Astrocyte of the spinal cord (primary cell): ENCODE measurements around the gene MGAT5B.
"Not testable (repeated sequence)": the region's sequence is repeated elsewhere in the genome, so short reads cannot be mapped to it uniquely, and the experiment has no call there.

Experiments used
- DNase-seq: peaks from one replicate; pipeline ENCODE4 v3.0.0; 2011; ENCODE audit warnings: low read depth, low spot score
- H3K4me3 ChIP-seq: 2 replicates; pipeline ENCODE4 v1.5.1; 2011; ENCODE audit warnings: low read depth, mild to moderate bottlenecking, low read length, moderate library complexity
- CTCF ChIP-seq: IDR thresholded peaks from 2 replicates; pipeline ENCODE4 v1.5.1; 2012; ENCODE audit warnings: low read depth, mild to moderate bottlenecking, low read length, inconsistent platforms
- in situ Hi-C: cut with HindIII; loops from 2 replicates; pipeline ENCODE4 v1.10.0; 2017; ENCODE audit warnings: low sequenced_read_pairs

MGAT5B gene

GRCh38 chr17:76840884-76841775 lies 27.1 kb upstream of the MGAT5B start:
- H3K4me3 ChIP-seq: no peak overlapping the region
- DNase-seq: no peak
- no peak for TF ChIP-seq CTCF
- in situ Hi-C loops: no loop called here

GRCh38 chr17:76841776-76842405 lies 26.3 kb upstream of the MGAT5B start:
- no peak for TF ChIP-seq CTCF
- in situ Hi-C loops: no loop called here
- H3K4me3 ChIP-seq: no peak overlapping the region
- no peak for DNase-seq

- not testable (repeated sequence) for DNase-seq, H3K4me3 ChIP-seq
These were observed 25.1 kb upstream of the MGAT5B start for GRCh38 chr17:76843068-76843467.

DNA sequence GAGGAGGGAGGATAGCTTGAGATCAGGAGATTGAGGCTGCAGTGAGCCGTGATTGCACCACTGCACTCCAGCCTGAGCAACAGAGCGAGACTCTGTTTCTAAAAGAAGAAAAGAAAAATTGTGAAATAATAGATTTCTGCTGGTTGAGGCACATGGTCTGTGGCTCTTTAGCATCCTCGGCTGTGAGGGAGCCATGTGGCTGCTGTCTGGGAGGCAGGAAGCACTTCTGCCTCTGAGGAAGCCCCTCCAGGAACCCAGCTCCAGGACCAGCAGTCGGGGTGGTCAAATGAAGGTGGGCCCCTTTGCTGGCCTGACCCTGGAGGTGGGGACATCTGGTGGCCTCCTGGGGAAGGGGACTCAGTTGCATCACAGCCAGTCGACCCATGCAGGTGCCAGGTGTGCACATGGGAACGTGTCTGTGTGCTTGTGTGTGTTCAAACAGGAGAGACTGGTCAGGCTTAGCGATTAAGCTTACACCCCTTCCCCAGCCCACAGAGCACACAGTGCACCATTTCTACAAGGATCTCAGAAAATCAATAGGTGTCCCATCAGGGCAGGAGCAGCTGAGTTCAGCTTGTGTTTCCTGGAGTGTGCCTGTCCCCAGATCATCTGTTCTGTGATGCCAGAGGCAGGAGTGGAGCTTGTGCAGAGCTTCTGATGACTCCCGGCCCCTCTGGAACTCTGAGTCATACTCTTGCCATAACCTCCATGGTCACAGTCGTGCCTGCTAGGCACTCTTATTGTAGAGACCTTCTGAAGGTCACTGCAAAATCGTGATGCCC lies 24.3 kb upstream of the MGAT5B start:
- TF ChIP-seq CTCF: no peak
- DNase-seq: no peak
- no peak overlapping the region for H3K4me3 ChIP-seq
- in situ Hi-C loops: no loop called here

More at GRCh38 chr17:76843068-76843467, 25.1 kb upstream of the MGAT5B start:
- in situ Hi-C loops: not testable (repeated sequence)

DNA sequence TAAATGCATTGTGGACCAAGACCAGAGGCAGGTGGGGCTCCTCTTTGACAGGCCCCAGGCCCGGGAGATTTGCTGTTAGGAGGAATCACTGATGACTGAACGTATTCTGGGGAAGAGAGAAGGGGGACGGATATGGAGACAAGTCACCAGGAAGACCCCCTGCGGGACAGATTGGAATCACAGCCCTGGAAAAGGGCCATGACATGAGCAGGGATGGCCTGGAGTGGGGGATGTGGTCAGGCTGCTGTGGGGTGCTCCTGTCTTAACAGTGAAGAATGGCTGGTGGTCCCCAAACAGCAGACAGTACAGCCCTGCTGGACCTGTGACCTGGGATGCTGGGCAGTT lies 23.7 kb upstream of the MGAT5B start:
- no peak for DNase-seq
- TF ChIP-seq CTCF: no peak
- in situ Hi-C loops: no loop called here
- H3K4me3 ChIP-seq: no peak overlapping the region

- no peak for DNase-seq
- no peak overlapping the region for H3K4me3 ChIP-seq
- no peak for TF ChIP-seq CTCF
- in situ Hi-C loops: no loop called here
These were observed 23.4 kb upstream of the MGAT5B start for GRCh38 chr17:76844846-76845245.

GRCh38 chr17:76845541-76846017 lies 22.6 kb upstream of the MGAT5B start:
- no peak overlapping the region for H3K4me3 ChIP-seq
- in situ Hi-C loops: no loop called here
- DNase-seq: no peak
- no peak for TF ChIP-seq CTCF
